Parathyroid adenoma (tissue), 2 donors: ENCODE data around the gene SLITRK4.

Experiments used
- H2AFZ ChIP-seq: fragments of 300-600 bp; sonication (generic); one replicate; pipeline ENCODE4 v1.7.0; 2017; ENCODE audit warnings: antibody characterized with exemption, mild to moderate bottlenecking
- H3K27ac ChIP-seq: fragments of 300-600 bp; sonication (generic); one replicate; pipeline ENCODE4 v1.7.0; 2017
- H3K27me3 ChIP-seq: fragments of 300-600 bp; sonication (generic); one replicate; pipeline ENCODE4 v1.7.0; 2017; ENCODE audit warnings: low read length; ENCODE audit not compliant: control insufficient read depth, insufficient read depth
- H3K36me3 ChIP-seq: fragments of 300-600 bp; sonication (generic); one replicate; pipeline ENCODE4 v1.7.0; 2017; ENCODE audit warnings: low read length; ENCODE audit not compliant: control insufficient read depth, insufficient read depth
- H3K4me1 ChIP-seq: fragments of 300-600 bp; sonication (generic); one replicate; pipeline ENCODE4 v1.7.0; 2017; ENCODE audit warnings: control low read depth
- H3K4me2 ChIP-seq: fragments of 300-600 bp; sonication (generic); one replicate; pipeline ENCODE4 v1.7.0; 2017; ENCODE audit warnings: low read length
- H3K4me3 ChIP-seq: fragments of 300-600 bp; sonication (generic); one replicate; pipeline ENCODE4 v1.7.0; 2017; ENCODE audit warnings: low read depth, low read length
- H3K79me2 ChIP-seq: fragments of 300-600 bp; sonication (generic); one replicate; pipeline ENCODE4 v1.7.0; 2017; ENCODE audit warnings: control low read depth
- H3K9ac ChIP-seq: fragments of 300-600 bp; sonication (generic); one replicate; pipeline ENCODE4 v1.7.0; 2017; ENCODE audit warnings: mild to moderate bottlenecking
- H3K9me3 ChIP-seq: fragments of 300-600 bp; sonication (generic); one replicate; pipeline ENCODE4 v1.7.0; 2017; ENCODE audit warnings: low read length; ENCODE audit not compliant: control insufficient read depth
- TF ChIP-seq, protein P1 (sequence below): fragments of 300-600 bp; sonication (generic); IDR thresholded peaks from one replicate; pipeline ENCODE4 v1.7.0; 2017; ENCODE audit warnings: antibody characterized with exemption, mild to moderate bottlenecking
- donor health status: primary hyperparathyroidism.

Gene SLITRK4

DNA sequence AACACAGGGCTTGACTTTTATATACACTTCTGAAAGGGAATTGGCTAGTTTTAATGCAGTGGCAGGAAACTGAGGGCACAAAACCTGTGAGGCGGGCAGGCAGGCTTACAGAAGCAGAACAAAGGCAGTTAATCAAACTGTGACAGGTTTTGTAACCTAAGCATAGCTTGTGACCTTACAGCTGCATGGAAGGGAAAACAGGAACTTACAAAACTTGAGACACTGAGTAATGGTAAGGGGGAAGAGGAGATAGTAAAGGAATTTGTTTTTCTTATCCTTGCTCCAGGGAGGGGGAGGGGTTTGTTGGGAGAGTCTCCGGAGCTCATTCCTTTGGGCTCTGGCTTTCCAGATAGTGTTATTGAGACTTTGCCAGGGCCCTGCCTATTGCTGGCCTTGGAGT, 55.6 kb downstream of the SLITRK4 start:
- TF ChIP-seq, protein P1, sequence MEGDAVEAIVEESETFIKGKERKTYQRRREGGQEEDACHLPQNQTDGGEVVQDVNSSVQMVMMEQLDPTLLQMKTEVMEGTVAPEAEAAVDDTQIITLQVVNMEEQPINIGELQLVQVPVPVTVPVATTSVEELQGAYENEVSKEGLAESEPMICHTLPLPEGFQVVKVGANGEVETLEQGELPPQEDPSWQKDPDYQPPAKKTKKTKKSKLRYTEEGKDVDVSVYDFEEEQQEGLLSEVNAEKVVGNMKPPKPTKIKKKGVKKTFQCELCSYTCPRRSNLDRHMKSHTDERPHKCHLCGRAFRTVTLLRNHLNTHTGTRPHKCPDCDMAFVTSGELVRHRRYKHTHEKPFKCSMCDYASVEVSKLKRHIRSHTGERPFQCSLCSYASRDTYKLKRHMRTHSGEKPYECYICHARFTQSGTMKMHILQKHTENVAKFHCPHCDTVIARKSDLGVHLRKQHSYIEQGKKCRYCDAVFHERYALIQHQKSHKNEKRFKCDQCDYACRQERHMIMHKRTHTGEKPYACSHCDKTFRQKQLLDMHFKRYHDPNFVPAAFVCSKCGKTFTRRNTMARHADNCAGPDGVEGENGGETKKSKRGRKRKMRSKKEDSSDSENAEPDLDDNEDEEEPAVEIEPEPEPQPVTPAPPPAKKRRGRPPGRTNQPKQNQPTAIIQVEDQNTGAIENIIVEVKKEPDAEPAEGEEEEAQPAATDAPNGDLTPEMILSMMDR: no peak
- Histone ChIP-seq H3K9ac (no peak overlapping the region), H3K79me2 (no peaks in the 10 kb centered on the region), H2AFZ (no peak overlapping the region), H3K9me3 (no peaks in the 10 kb centered on the region), H3K4me3 (no peak overlapping the region), H3K4me1 (no peaks in the 10 kb centered on the region), H3K36me3 (no peaks in the 10 kb centered on the region), H3K4me2 (no peak overlapping the region), H3K27ac (no peak overlapping the region), H3K27me3 (no peaks in the 10 kb centered on the region)
